HG03135 (cell line): ENCODE data around the gene SYNJ1.

Source experiments
- ATAC-seq: cut with Tn5 transposase; IDR thresholded peaks from one replicate; pipeline ENCODE4 v1.9.1; 2021; ENCODE audit warnings: mild to moderate bottlenecking, moderate library complexity; ENCODE audit not compliant: unreplicated experiment

The SYNJ1 gene

DNA sequence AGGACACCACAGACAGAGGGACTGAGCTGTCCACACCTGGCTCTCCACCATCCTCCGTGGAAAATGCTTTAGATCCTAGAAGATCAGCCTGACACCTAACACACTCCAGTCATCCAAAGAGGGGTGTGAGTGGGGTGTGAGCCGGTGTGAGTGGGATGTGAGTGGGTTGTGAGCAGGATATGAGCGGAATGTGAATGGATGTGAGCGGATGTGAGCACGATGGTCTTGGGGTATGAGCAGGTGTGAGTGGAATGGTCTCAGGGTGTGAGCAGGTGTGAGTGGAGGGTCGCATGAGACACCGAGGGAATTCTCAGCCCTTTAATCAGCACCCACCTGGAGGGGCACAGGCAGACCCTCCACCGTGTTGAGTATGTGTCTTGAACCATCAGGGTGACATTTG is 143.3 kb downstream of the SYNJ1 start:
- no peak for ATAC-seq

DNA sequence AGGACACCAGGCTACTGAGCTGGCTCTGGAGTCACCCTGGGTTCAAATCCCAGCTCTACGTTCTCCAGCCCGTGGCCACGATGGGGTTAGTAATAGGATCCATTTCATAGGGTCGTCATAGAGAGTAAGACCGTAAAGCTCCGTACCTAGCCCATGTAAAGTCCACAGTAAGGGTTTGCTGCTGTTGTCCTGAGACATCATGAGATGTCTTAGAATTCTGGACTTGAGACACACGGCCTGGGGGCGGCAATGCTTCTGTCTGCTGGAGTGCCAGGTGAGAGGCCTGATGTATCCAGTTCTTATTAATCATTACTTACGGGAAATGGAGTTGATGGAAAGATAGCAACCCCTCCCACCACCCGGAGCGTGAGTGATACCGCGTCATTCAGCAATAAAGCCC is 146.1 kb downstream of the SYNJ1 start:
- no peak for ATAC-seq

- ATAC-seq, result no peak
Observed at GRCh38 chr21:32580949-32581348, 146.9 kb downstream of the SYNJ1 start.
